Ovary (tissue), 9 donors: ENCODE data around the gene ATP1A2. TPM values are rescaled to one million over a fixed set of nuclear protein-coding genes. Genes with fewer than 3 reads are reported as not detected.

Experiments used
- DNase-seq, 5 donors: peaks; one replicate each; pipeline ENCODE4 v3.0.0-alpha.2; 2019 to 2020
- H3K27ac ChIP-seq, 2 donors: fragments of 200-600 bp; one replicate each; pipeline versions ENCODE4 v1.5.1 to v1.8.0; 2019 to 2022
- H3K27me3 ChIP-seq: fragments of 200-600 bp; one replicate; pipeline ENCODE4 v1.8.0; 2022
- H3K36me3 ChIP-seq: fragments of 200-600 bp; sonication (generic); one replicate; pipeline ENCODE4 v1.5.1; 2019
- H3K4me1 ChIP-seq: one replicate; pipeline ENCODE4 v1.8.1; 2013; ENCODE audit warnings: mild to moderate bottlenecking, moderate library complexity; ENCODE audit not compliant: insufficient read depth
- H3K4me3 ChIP-seq: fragments of 200-600 bp; sonication (generic); one replicate; pipeline ENCODE4 v1.5.1; 2017
- H3K9me3 ChIP-seq, 2 donors: fragments of 200-600 bp in 1 of 2; sonication (generic) in 1 of 2; one replicate each; pipeline versions ENCODE4 v1.5.1 to v1.8.1; 2013 to 2019; ENCODE audit warnings: mild to moderate bottlenecking in 1 of 2, moderate library complexity in 1 of 2
- CTCF ChIP-seq, 3 donors: fragments of 450-650 bp in 2 of 3; fragments of 200-600 bp in 1 of 3; IDR thresholded peaks; one replicate each; pipeline versions ENCODE4 v1.5.1 to v1.8.0; 2016 to 2022; ENCODE audit warnings: antibody characterized with exemption in 3 of 3, mild to moderate bottlenecking in 1 of 3
- EP300 ChIP-seq: sonication (generic); formaldehyde crosslinking; IDR thresholded peaks from one replicate; pipeline ENCODE4 v1.6.1; 2017; ENCODE audit warnings: antibody characterized with exemption
- POLR2A ChIP-seq: fragments of 450-650 bp; IDR thresholded peaks from one replicate; pipeline ENCODE4 v1.6.1; 2017; ENCODE audit warnings: antibody characterized with exemption, mild to moderate bottlenecking, moderate library complexity
- WGBS, 3 donors: extraction: QIAGEN DNeasy Blood & Tissue Kit in 1 of 3; methylation state at CpG; one replicate each; pipeline versions ENCODE4 v1.1.5 to v1.1.7; 2013 to 2017; 5-methylcytosine and 5-hydroxymethylcytosine counted together
- intact Hi-C, 4 donors: fragments of 100-400 bp; cut with DNase I; formaldehyde crosslinking; loops; one replicate each; pipeline versions ENCODE4 v1.11.0 to v1.15.1; 2022 to 2023
- polyA plus RNA-seq, 2 donors: library from polyadenylated mRNA; stranded (reverse); fragments of 200-250 nt in 1 of 2; fragments of 350-450 nt in 1 of 2; fragmentation: Illumina TruSeq in 1 of 2; extraction: RNeasy Lipid Tissue Mini Kit (QIAGEN cat#74804) in 1 of 2; gene quantifications; one replicate each; pipeline ENCODE4 v1.2.3, GENCODE V29; 2013 to 2014
- total RNA-seq, 7 donors: library from RNA; depleted of rRNA in 2 of 7; stranded (reverse); fragments of >200 nt in 2 of 7; fragmentation: NEBNext Ultra II Directional in 3 of 7; extraction: Animal tissue kit (Norgen Biotek cat#: 25700) in 3 of 7; gene quantifications; one replicate each; pipeline versions ENCODE4 v1.1.0 to v1.2.4, GENCODE V29; 2016 to 2023
- donor health status: DM: no; HTN: no; CAD: no; lungs with moderate emphysema.
- donor health status: DM: no; HTN: no; CAD: no.
- donor health status: Bipolar disorder and iron deficiency.
- donor health status: DM: yes; HTN: yes; CAD: no.
- donor health status: DM: no; HTN: no; CAD: no.
- donor health status: DM: yes; HTN: yes; CAD: no.

The ATP1A2 gene
- total and polyA plus RNA-seq, 9 donors: 3.0 to 38.6 (median 15.0) TPM

GRCh38 chr1:160186246-160186645, 70.7 kb downstream of the ATP1A2 start:
- Histone ChIP-seq H3K9me3 (no peaks in the 10 kb centered on the region), H3K4me1 (no peaks in the 10 kb centered on the region), H3K27ac (no peak overlapping the region), H3K27me3 (no peaks in the 10 kb centered on the region), H3K4me3 (no peak overlapping the region), H3K36me3 (no peaks in the 10 kb centered on the region)
- intact Hi-C loops: loop anchor here in 1 of 4 donors (5.0 kb wide), 1 partner anchor 79 kb away; no protein-coding TSS in a partner anchor
- WGBS, 3 donors: 77 to 90% (median 83%) methylated on average over 7 of the region's 7 CpGs
- DNase-seq: no peak
- no peak for TF ChIP-seq POLR2A
- no peak for TF ChIP-seq EP300
- no peak for TF ChIP-seq CTCF (IDR thresholded peaks at IDR 0.05)

GRCh38 chr1:160186729-160187128, 71.2 kb downstream of the ATP1A2 start:
- no peak for TF ChIP-seq POLR2A
- no peak for TF ChIP-seq EP300
- no peak for TF ChIP-seq CTCF (IDR thresholded peaks at IDR 0.05)
- WGBS, 3 donors: 28 to 43% (median 36%) methylated on average over 2 of the region's 2 CpGs
- H3K4me3 ChIP-seq: no peak overlapping the region
- H3K27me3 ChIP-seq: no peaks in the 10 kb centered on the region
- H3K36me3 ChIP-seq: no peaks in the 10 kb centered on the region
- no peak for DNase-seq
- H3K9me3 ChIP-seq: no peaks in the 10 kb centered on the region
- no peak overlapping the region for H3K27ac ChIP-seq
- H3K4me1 ChIP-seq: no peaks in the 10 kb centered on the region
- intact Hi-C loops: loop anchor here in 1 of 4 donors (5.0 kb wide), 1 partner anchor 79 kb away; no protein-coding TSS in a partner anchor

GRCh38 chr1:160187407-160187806, 71.8 kb downstream of the ATP1A2 start:
- TF ChIP-seq POLR2A (no peak), EP300 (no peak), CTCF (IDR thresholded peaks at IDR 0.05) (no peak)
- H3K4me3 ChIP-seq: no peak overlapping the region
- H3K36me3 ChIP-seq: no peaks in the 10 kb centered on the region
- intact Hi-C loops: loop anchor here in 1 of 4 donors (5.0 kb wide), 1 partner anchor 80 kb away; no protein-coding TSS in a partner anchor
- DNase-seq: no peak
- H3K27me3 ChIP-seq: no peaks in the 10 kb centered on the region
- no peaks in the 10 kb centered on the region for H3K4me1 ChIP-seq
- 69 to 77% (median 77%) methylated on average over 7 of the region's 7 CpGs for WGBS, 3 donors
- no peak overlapping the region for H3K27ac ChIP-seq
- no peaks in the 10 kb centered on the region for H3K9me3 ChIP-seq

GRCh38 chr1:160188341-160188740, 72.8 kb downstream of the ATP1A2 start:
- 76 to 83% (median 79%) methylated on average over 7 of the region's 7 CpGs for WGBS, 3 donors
- Histone ChIP-seq H3K36me3 (no peaks in the 10 kb centered on the region), H3K4me1 (peaks cover 1% of the 10 kb centered on the region), H3K27ac (no peak overlapping the region), H3K4me3 (no peak overlapping the region), H3K27me3 (no peaks in the 10 kb centered on the region), H3K9me3 (no peaks in the 10 kb centered on the region)
- no peak for DNase-seq
- TF ChIP-seq CTCF (IDR thresholded peaks at IDR 0.05): no peak
- intact Hi-C loops: loop anchor here in 1 of 4 donors (5.0 kb wide), 1 partner anchor 81 kb away; no protein-coding TSS in a partner anchor
